Measurements from ENCODE around the gene MYO1G. TPM values are rescaled to one million over a fixed set of nuclear protein-coding genes. Genes with fewer than 3 reads are reported as not detected.
"Not testable (repeated sequence)": the region's sequence is repeated elsewhere in the genome, so short reads cannot be mapped to it uniquely, and the experiment has no call there.

MYO1G gene
- 100 to 1,000 TPM in 3 of 6 donors, 10 to 100 TPM in 3; 83.1 to 151 (median 99.6) TPM for polyA plus RNA-seq (ENCODE audit: low read depth in 6 of 6)

DNA sequence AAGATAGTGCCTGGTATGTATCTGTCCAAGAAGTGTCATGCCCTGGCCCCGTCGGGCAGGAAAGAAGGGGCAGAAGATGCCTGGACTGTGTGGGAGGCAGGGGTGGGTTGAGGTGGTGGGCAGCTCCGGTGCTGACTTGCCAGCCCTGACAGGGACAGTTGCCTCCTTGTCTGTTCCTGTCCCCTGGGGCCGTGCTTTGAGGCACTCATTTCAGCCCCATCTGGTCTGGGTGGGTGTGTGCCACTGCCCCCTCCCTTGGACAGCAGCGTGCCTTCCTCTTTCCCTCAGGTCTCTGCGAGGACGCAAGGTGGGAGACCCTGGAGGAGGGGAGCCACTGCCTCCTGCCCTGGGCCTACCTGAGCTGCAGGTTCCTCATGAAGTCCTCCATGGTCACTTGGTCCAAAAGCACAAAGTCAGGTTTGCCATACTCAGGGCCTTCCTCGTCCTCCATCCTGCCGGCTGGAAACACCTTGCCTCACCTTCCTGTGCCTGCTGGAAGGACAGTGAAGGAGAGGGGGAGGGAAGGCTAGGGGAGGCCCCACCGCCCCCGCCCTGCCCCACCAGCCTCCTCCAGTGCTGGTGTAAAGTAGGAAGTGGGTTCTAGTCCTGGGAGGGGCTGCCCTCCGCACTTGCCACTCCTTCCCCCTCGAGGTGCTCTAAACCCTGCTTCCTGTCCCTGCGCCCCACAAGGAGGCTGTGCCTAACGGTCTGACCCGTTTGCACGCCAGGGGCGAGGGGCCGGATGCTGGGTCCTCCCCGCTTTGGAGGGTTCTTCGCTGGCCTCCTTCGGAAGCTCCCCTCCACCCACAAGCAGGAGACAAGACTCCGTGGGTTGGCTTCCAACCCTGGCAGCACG, at the start of gene MYO1G:
Gene MYO1G (minus strand): TSS at position 505 of the 856 bp plus-strand sequence. CDS start 54 bp downstream, at position 451.
- Mint-ChIP-seq H3K9me3 (no peaks in the 10 kb centered on the region), H3K27ac (peak within 1 kb of the TSS; percentile 97 to 99 (median 98)), H3K4me1 (peaks cover 54 to 76% (median 70%) of the 10 kb centered on the region in 3 donors), H3K4me3 (peak within 1 kb of the TSS; percentile 96 to 99 (median 98)), H3K36me3 (peaks cover 0 to 4% of the 10 kb centered on the region in 2 donors), H3K27me3 (no peaks in the 10 kb centered on the region)
- DNase-seq: peak; percentile 85
- ATAC-seq (ENCODE audit: low read depth in 2 of 2): peak; percentile 78 to 80

DNA sequence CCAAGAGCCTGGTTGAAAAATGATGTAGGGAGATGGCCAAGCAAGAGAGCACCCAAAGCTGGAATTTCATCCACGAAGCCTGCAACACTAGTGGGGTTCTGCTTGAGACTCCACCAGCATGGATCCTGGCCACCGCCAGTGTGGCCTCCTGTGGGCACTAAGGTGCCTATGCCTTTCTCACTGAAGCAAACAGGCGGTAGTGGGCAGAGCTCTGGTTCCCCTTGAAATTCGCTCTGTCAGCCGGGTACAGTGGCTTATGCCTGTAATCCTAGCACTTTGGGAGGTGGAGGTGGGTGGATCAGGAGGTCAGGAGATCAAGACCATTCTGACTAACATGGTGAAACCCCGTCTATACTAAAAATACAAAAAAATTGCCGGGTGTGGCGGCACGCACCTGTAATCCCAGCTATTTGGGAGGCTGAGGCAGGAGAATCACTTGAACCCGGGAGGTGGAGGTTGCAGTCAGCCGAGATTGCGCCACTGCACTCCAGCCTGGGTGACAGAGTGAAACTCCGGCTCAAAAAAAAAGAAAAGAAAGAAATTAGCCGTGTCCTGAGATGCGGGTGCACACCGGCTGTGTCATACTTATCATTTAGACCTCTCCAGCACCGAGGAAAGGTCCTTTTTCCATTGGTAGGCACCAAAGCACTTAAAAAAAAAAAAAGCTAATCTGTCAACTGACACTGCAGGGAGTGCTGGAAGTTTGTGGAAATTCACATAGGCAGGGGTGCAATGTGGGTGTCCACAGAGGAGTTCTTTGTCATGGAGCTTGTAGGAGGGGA, 49.5 kb upstream of the MYO1G start:
- DNase-seq (no peak), ATAC-seq (ENCODE audit: low read depth in 2 of 2) (peak in 1 of 2 donors; percentile 10)
- H3K27ac Mint-ChIP-seq: peak overlapping the region; percentile 20 to 97 (median 92)
- H3K36me3 Mint-ChIP-seq: peaks cover 17 to 18% of the 10 kb centered on the region in 2 donors
- peak overlapping the region; percentile 84 to 98 (median 92) for H3K4me3 Mint-ChIP-seq
- no peaks in the 10 kb centered on the region for H3K27me3 Mint-ChIP-seq
- peaks cover 56 to 77% (median 64%) of the 10 kb centered on the region in 3 donors for H3K4me1 Mint-ChIP-seq
- H3K9me3 Mint-ChIP-seq: no peaks in the 10 kb centered on the region

DNA sequence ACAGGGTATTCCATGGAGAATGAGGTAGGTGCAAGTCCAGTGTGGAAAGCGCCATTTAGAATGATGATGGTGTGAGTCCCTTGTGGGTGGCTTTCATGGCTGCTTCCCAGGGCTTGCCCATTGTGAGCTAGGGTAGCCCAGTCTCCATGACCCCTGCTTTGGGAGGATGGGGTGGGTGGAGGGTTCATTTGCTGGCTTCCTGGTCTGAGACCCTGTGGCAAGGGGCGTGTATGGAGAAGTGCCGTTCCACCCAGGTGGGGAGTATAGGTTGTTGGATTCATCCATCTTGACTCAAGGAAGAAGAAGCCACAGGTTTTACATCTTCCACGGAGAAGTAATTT, 48.9 kb upstream of the MYO1G start:
- H3K9me3 Mint-ChIP-seq: no peaks in the 10 kb centered on the region
- H3K36me3 Mint-ChIP-seq: peaks cover 17 to 18% of the 10 kb centered on the region in 2 donors
- H3K27me3 Mint-ChIP-seq: no peaks in the 10 kb centered on the region
- H3K4me3 Mint-ChIP-seq: peak overlapping the region; percentile 84 to 98 (median 92)
- peak; percentile 7 to 13 for ATAC-seq (ENCODE audit: low read depth in 2 of 2)
- peaks cover 53 to 71% (median 58%) of the 10 kb centered on the region in 3 donors for H3K4me1 Mint-ChIP-seq
- no peak for DNase-seq
- H3K27ac Mint-ChIP-seq: peak overlapping the region; percentile 20 to 97 (median 92)

DNA sequence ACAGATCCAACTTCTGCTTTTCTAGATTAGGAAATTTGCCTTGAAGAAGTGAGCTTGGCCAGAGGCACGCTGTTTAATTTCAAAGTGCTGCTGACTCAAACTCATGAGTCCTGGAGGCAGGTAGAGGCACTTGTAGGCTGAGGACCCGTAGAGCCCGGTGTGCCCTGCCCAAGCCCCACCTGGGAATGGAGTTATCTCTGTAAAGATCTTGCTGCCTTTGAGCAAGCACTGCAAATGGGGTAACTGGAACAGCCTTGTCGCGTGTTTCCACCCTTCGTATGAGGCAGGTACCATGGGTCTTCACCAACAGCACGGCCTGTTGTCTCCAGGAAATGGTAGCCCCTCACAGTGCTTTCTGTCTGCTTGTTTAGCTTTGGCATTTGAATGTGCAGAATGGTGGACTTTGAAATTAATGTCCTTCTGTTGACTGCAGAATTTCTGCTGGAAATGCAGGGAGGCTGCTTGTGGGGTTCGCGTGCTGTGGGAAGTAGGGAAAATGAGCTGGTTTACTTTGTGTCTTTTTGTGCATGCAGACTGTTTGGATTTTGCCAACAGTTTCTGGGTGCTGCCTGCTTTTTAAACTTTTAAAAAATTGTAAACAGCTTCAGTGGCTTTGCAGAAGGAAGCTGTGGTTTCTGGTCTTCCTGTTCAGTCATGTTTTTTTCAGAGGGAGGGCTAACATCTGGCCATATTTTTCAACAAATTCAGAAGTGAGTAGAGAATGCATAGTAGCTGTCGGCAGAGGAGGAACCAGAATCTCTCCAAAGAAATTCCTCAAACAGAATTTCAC, 48.4 kb upstream of the MYO1G start:
- no peaks in the 10 kb centered on the region for H3K9me3 Mint-ChIP-seq
- no peaks in the 10 kb centered on the region for H3K27me3 Mint-ChIP-seq
- peak; percentile 85 to 87 for ATAC-seq (ENCODE audit: low read depth in 2 of 2)
- peaks cover 51 to 66% (median 53%) of the 10 kb centered on the region in 3 donors for H3K4me1 Mint-ChIP-seq
- H3K4me3 Mint-ChIP-seq: peak overlapping the region; percentile 84 to 98 (median 92)
- peak; percentile 80 for DNase-seq
- H3K27ac Mint-ChIP-seq: peak overlapping the region; percentile 49 to 97 (median 92)
- H3K36me3 Mint-ChIP-seq: peaks cover 17 to 18% of the 10 kb centered on the region in 2 donors

GRCh38 chr7:45026013-45026412, 47.2 kb upstream of the MYO1G start:
- Mint-ChIP-seq H3K27me3 (no peaks in the 10 kb centered on the region), H3K27ac (peak overlapping the region; percentile 78 to 94 (median 88)), H3K4me1 (peaks cover 54 to 66% (median 59%) of the 10 kb centered on the region in 3 donors), H3K36me3 (peaks cover 17 to 18% of the 10 kb centered on the region in 2 donors), H3K4me3 (peak overlapping the region in 6 of 8 donors; percentile 7 to 82 (median 60)), H3K9me3 (no peaks in the 10 kb centered on the region)
- no peak for ATAC-seq (ENCODE audit: low read depth in 2 of 2)
- DNase-seq: no peak

GRCh38 chr7:45025473-45025872, 46.7 kb upstream of the MYO1G start:
- H3K27me3 Mint-ChIP-seq; ATAC-seq (ENCODE audit: low read depth in 2 of 2); DNase-seq; H3K9me3 Mint-ChIP-seq: not testable (repeated sequence)
- peak overlapping the region in 5 of 8 donors; percentile 7 to 82 (median 64) for H3K4me3 Mint-ChIP-seq
- peaks cover 17 to 18% of the 10 kb centered on the region in 2 donors for H3K36me3 Mint-ChIP-seq
- H3K4me1 Mint-ChIP-seq: peaks cover 54 to 66% (median 64%) of the 10 kb centered on the region in 3 donors
- peak overlapping the region; percentile 78 to 94 (median 88) for H3K27ac Mint-ChIP-seq

DNA sequence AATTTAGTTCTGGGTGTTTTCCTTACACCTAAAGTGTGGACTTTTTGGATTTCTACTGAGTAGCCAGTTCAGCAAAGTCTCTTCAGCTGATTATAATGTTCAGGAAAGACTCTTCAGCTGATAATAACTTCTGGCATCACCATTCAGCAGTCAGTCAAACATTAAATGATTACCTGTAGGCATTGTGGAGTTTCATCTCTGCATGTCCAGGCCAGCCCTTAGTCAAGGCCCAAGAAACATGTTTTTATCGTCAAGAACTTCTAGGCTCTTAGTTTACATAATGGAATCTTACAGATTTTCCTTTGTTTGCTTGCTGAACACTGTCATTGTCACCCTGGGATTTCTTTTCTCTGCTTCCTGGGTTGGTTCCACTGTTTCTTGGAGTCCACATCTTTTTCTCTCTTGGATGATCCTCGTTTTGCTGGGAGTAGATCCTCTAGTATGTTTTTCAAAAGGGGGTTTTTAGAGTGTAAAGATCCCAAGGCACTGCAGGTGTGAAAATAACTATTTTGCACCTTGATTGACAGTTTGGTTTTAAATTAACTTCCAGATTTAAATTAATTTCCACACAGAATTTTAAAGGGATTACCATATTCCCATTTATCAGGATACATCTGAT, 45.4 kb upstream of the MYO1G start:
- DNase-seq (no peak), ATAC-seq (ENCODE audit: low read depth in 2 of 2) (no peak)
- Mint-ChIP-seq H3K27ac (peak overlapping the region in 1 of 6 donors; percentile 89), H3K36me3 (peaks cover 17 to 18% of the 10 kb centered on the region in 2 donors), H3K4me3 (peak overlapping the region in 2 of 8 donors; percentile 53 to 64), H3K4me1 (peaks cover 43 to 60% (median 53%) of the 10 kb centered on the region in 3 donors), H3K9me3 (no peaks in the 10 kb centered on the region), H3K27me3 (no peaks in the 10 kb centered on the region)

DNA sequence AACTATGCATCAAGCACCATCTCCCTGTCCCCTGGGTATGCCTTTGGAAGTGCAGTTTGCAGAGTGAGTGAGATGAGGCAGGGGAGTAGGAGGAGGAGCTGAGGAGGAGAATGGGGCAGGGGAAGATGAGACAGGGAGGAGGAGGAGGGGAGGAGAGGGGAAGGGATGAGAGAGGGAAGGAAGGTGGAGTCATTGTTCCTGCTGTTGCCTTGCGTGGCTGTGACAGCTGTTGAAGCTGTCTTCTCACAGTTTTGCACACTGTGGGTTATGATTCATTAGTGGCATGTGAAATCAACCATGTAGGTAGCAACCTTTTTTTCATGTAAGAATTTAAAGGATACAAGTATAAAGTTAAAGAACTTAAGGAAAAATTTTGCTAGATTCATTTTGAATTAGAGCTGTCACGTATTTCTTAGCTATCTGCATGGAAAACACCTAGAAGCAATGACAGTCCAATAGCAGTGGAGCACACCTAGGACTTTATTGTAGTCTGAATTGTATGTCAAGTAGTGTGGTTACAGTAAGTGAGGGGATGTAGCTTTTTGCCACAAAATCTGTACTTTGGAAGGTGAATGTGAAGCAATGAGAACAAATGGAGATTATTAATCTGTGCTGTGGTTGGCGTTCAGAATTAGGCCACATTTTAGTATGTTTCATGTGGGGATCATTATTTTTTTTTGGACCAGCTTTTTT, 42.9 kb upstream of the MYO1G start:
- DNase-seq (no peak), ATAC-seq (ENCODE audit: low read depth in 2 of 2) (peak; percentile 33 to 34)
- H3K36me3 Mint-ChIP-seq: peaks cover 9 to 13% of the 10 kb centered on the region in 2 donors
- H3K27me3 Mint-ChIP-seq: no peaks in the 10 kb centered on the region
- H3K4me3 Mint-ChIP-seq: peak overlapping the region in 4 of 8 donors; percentile 1 to 58 (median 49)
- H3K4me1 Mint-ChIP-seq: peaks cover 28 to 43% (median 33%) of the 10 kb centered on the region in 3 donors
- no peaks in the 10 kb centered on the region for H3K9me3 Mint-ChIP-seq
- peak overlapping the region; percentile 78 to 95 (median 88) for H3K27ac Mint-ChIP-seq

DNA sequence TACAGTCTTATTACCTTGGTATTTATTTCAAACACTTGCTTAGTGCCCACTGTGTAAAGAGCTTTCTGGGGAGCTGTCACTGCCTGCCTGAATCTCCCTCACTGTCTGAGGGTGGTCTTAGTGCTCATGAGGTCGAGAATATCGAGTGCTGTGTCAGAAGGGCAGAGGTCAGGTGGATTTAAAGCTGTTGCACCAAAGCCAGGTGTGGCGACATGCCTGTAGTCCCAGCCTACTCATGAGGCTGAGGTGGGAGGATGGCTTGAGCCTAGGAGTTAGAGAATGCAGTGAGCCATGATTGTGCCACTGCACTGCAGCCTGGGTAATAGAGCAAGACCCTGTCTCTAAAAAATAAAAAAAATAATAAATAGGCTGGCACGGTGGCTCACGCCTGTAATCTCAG, 42.1 kb upstream of the MYO1G start:
- peak overlapping the region in 4 of 6 donors; percentile 12 to 86 (median 58) for H3K27ac Mint-ChIP-seq
- H3K36me3 Mint-ChIP-seq: peaks cover 9 to 13% of the 10 kb centered on the region in 2 donors
- no peaks in the 10 kb centered on the region for H3K27me3 Mint-ChIP-seq
- ATAC-seq (ENCODE audit: low read depth in 2 of 2): no peak
- H3K9me3 Mint-ChIP-seq: no peaks in the 10 kb centered on the region
- no peak for DNase-seq
- H3K4me1 Mint-ChIP-seq: peaks cover 26 to 38% (median 29%) of the 10 kb centered on the region in 3 donors
- peak overlapping the region in 1 of 8 donors; percentile 26 for H3K4me3 Mint-ChIP-seq

- DNase-seq: no peak
- Mint-ChIP-seq H3K4me1 (peaks cover 26 to 37% (median 27%) of the 10 kb centered on the region in 3 donors), H3K9me3 (no peaks in the 10 kb centered on the region), H3K27ac (peak overlapping the region in 3 of 6 donors; percentile 42 to 79 (median 77)), H3K27me3 (no peaks in the 10 kb centered on the region), H3K4me3 (no peak overlapping the region), H3K36me3 (peaks cover 0 to 7% of the 10 kb centered on the region in 2 donors)
- no peak for ATAC-seq (ENCODE audit: low read depth in 2 of 2)
These were observed 38.4 kb upstream of the MYO1G start for GRCh38 chr7:45017253-45017652.

GRCh38 chr7:45015313-45015712, 36.5 kb upstream of the MYO1G start:
- no peak overlapping the region for H3K4me3 Mint-ChIP-seq
- no peaks in the 10 kb centered on the region for H3K27me3 Mint-ChIP-seq
- no peak for ATAC-seq (ENCODE audit: low read depth in 2 of 2)
- peaks cover 11 to 26% (median 18%) of the 10 kb centered on the region in 3 donors for H3K4me1 Mint-ChIP-seq
- DNase-seq: no peak
- peaks cover 0 to 7% of the 10 kb centered on the region in 2 donors for H3K36me3 Mint-ChIP-seq
- no peaks in the 10 kb centered on the region for H3K9me3 Mint-ChIP-seq
- peak overlapping the region in 1 of 6 donors; percentile 70 for H3K27ac Mint-ChIP-seq

Measured in naive B cell (primary cell).